H1 (cell line): ENCODE results near the gene OAS3. TPM values are rescaled to one million over a fixed set of nuclear protein-coding genes. Genes with fewer than 3 reads are reported as not detected.
"Not testable (repeated sequence)": the region's sequence is repeated elsewhere in the genome, so short reads cannot be mapped to it uniquely, and the experiment has no call there.

Experiments used
- CTCF ChIA-PET: fragments of 300-600 bp; sonication (Branson Sonifier 250); formaldehyde crosslinking; loops from one replicate; lab custom pipeline; 2021; ENCODE audit not compliant: partially characterized antibody; lab: Charles Lee
- POLR2A ChIA-PET: fragments of 300-600 bp; sonication (Branson Sonifier 250); formaldehyde crosslinking; loops from one replicate; lab custom pipeline; 2021; ENCODE audit warnings: inconsistent platforms; ENCODE audit not compliant: partially characterized antibody; lab: Charles Lee
- DNase-seq, 2 experiments: peaks; one replicate each; pipeline versions ENCODE4 v3.0.0 to v3.0.0-alpha.2; 2010 to 2022; ENCODE audit warnings: low spot score in 2 of 2, low read depth in 1 of 2, mixed read lengths in 1 of 2
- FAIRE-seq: peaks from 2 replicates; lab custom pipeline; 2011; peaks lifted over from hg19 to GRCh38; lab: Jason Lieb, UNC
- H2AFZ ChIP-seq: 2 replicates; pipeline ENCODE4 v1.8.1; 2012; ENCODE audit warnings: low read length, inconsistent platforms
- H2AK5ac ChIP-seq: 2 replicates; pipeline ENCODE4 v1.6.1; 2013; ENCODE audit warnings: low read depth, low read length
- H2BK120ac ChIP-seq: replicated peaks from 2 replicates; pipeline ENCODE3; 2013; ENCODE audit warnings: low read depth, low read length, inconsistent platforms
- H2BK12ac ChIP-seq: 2 replicates; pipeline ENCODE4 v1.6.1; 2013; ENCODE audit warnings: low read depth, low read length
- H2BK15ac ChIP-seq: 2 replicates; pipeline ENCODE4 v1.6.1; 2013; ENCODE audit warnings: low read length
- H2BK20ac ChIP-seq: 2 replicates; pipeline ENCODE4 v1.6.1; 2013; ENCODE audit warnings: low read length
- H2BK5ac ChIP-seq: 2 replicates; pipeline ENCODE4 v1.6.1; 2013; ENCODE audit warnings: low read depth, low read length
- H3K14ac ChIP-seq: 2 replicates; pipeline ENCODE4 v1.6.1; 2013; ENCODE audit warnings: inconsistent platforms; ENCODE audit not compliant: insufficient read length
- H3K18ac ChIP-seq: 2 replicates; pipeline ENCODE4 v1.6.1; 2013; ENCODE audit warnings: low read length; ENCODE audit errors: extremely low read depth
- H3K23ac ChIP-seq: 2 replicates; pipeline ENCODE4 v1.6.1; 2013; ENCODE audit warnings: inconsistent platforms; ENCODE audit not compliant: insufficient read length
- H3K23me2 ChIP-seq: 2 replicates; pipeline ENCODE4 v1.6.1; 2013; ENCODE audit warnings: low read depth, low read length
- H3K27ac ChIP-seq: 2 replicates; pipeline ENCODE4 v1.6.1; 2011; ENCODE audit warnings: low read depth, low read length, inconsistent platforms
- H3K27me3 ChIP-seq, 4 experiments: replicated peaks in 1 of 4; 1 replicate in 1 of 4; 2 replicates in 3 of 4; pipeline versions ENCODE4 v1.6.1 to v1.8.1; 2011 to 2013; ENCODE audit warnings: low read length in 3 of 4, mild to moderate bottlenecking in 3 of 4, inconsistent platforms in 2 of 4, mixed read lengths in 2 of 4, moderate library complexity in 1 of 4; ENCODE audit not compliant: control insufficient read depth in 3 of 4, insufficient read depth in 3 of 4; ENCODE audit errors: extremely low read depth in 1 of 4
- H3K36me3 ChIP-seq, 4 experiments: 2 replicates each; pipeline versions ENCODE4 v1.6.1 to v1.8.1; 2011 to 2013; ENCODE audit warnings: mild to moderate bottlenecking in 4 of 4, low read length in 3 of 4, moderate library complexity in 2 of 4, control low read depth in 1 of 4, inconsistent platforms in 1 of 4; ENCODE audit not compliant: insufficient read depth in 4 of 4, control insufficient read depth in 2 of 4
- H3K4ac ChIP-seq: replicated peaks from 2 replicates; pipeline ENCODE3; 2013; ENCODE audit warnings: low read length, low read depth, mixed read lengths, inconsistent platforms; ENCODE audit not compliant: insufficient read length
- H3K4me1 ChIP-seq, 4 experiments: replicated peaks in 1 of 4; 1 replicate in 1 of 4; 2 replicates in 3 of 4; pipeline versions ENCODE4 v1.6.1 to v1.8.1; 2011 to 2013; ENCODE audit warnings: low read length in 3 of 4, inconsistent platforms in 2 of 4, mixed read lengths in 1 of 4; ENCODE audit not compliant: insufficient read depth in 4 of 4, control insufficient read depth in 3 of 4
- H3K4me2 ChIP-seq, 2 experiments: 2 replicates each; pipeline versions ENCODE4 v1.6.1 to v1.8.1; 2011 to 2013; ENCODE audit warnings: low read depth in 2 of 2, low read length in 2 of 2, control low read depth in 1 of 2, inconsistent platforms in 1 of 2, mild to moderate bottlenecking in 1 of 2; ENCODE audit not compliant: insufficient read depth in 1 of 2
- H3K4me3 ChIP-seq, 4 experiments: fragments of 200-600, 300-600 bp in 1 of 4; sonication (generic), shearing (Covaris generic), sonication (Bioruptor Twin) in 1 of 4; 2 replicates each; pipeline versions ENCODE4 v1.5.1 to v1.8.1; 2011 to 2016; ENCODE audit warnings: low read length in 4 of 4, low read depth in 3 of 4, control low read depth in 2 of 4, inconsistent platforms in 2 of 4, mild to moderate bottlenecking in 2 of 4, mixed read lengths in 1 of 4, moderate library complexity in 1 of 4; ENCODE audit not compliant: insufficient read depth in 2 of 4; ENCODE audit errors: extremely low read depth in 1 of 4
- H3K56ac ChIP-seq: replicated peaks from 2 replicates; pipeline ENCODE3; 2013; ENCODE audit warnings: low read depth, mild to moderate bottlenecking, mixed read lengths, low read length, inconsistent platforms; ENCODE audit not compliant: insufficient read length
- H3K79me1 ChIP-seq: 2 replicates; pipeline ENCODE4 v1.6.1; 2013; ENCODE audit warnings: low read depth, low read length, control low read depth
- H3K79me2 ChIP-seq, 2 experiments: 2 replicates each; pipeline versions ENCODE4 v1.6.1 to v1.8.1; 2012 to 2013; ENCODE audit warnings: low read length in 2 of 2, mild to moderate bottlenecking in 2 of 2, inconsistent platforms in 1 of 2; ENCODE audit not compliant: insufficient read depth in 2 of 2, control insufficient read depth in 1 of 2
- H3K9ac ChIP-seq, 4 experiments: replicated peaks in 1 of 4; 1 replicate in 1 of 4; 2 replicates in 3 of 4; pipeline versions ENCODE4 v1.6.1 to v1.8.1; 2011 to 2013; ENCODE audit warnings: low read depth in 3 of 4, low read length in 3 of 4, control low read depth in 2 of 4, mild to moderate bottlenecking in 2 of 4, moderate library complexity in 2 of 4, inconsistent platforms in 1 of 4; ENCODE audit errors: extremely low read depth in 1 of 4
- H3K9me3 ChIP-seq, 2 experiments: 2 replicates each; pipeline versions ENCODE4 v1.6.1 to v1.8.1; 2012 to 2013; ENCODE audit warnings: mild to moderate bottlenecking in 2 of 2, moderate library complexity in 2 of 2, control low read depth in 1 of 2, inconsistent platforms in 1 of 2, low read depth in 1 of 2, low read length in 1 of 2, mixed read lengths in 1 of 2; ENCODE audit not compliant: insufficient read depth in 2 of 2
- H4K20me1 ChIP-seq, 2 experiments: replicated peaks in 1 of 2; 2 replicates each; pipeline versions ENCODE3 to v1.8.1; 2011 to 2013; ENCODE audit warnings: inconsistent platforms in 2 of 2, low read length in 2 of 2, mild to moderate bottlenecking in 1 of 2; ENCODE audit not compliant: insufficient read depth in 2 of 2, control insufficient read depth in 1 of 2
- H4K5ac ChIP-seq: 2 replicates; pipeline ENCODE4 v1.6.1; 2013; ENCODE audit warnings: low read length, low read depth, mixed read lengths, inconsistent platforms; ENCODE audit not compliant: insufficient read length
- H4K8ac ChIP-seq: 2 replicates; pipeline ENCODE4 v1.8.0; 2013; ENCODE audit warnings: mild to moderate bottlenecking, moderate library complexity, low read length, inconsistent platforms; ENCODE audit not compliant: insufficient read depth; ENCODE audit errors: extremely low read depth
- H4K91ac ChIP-seq: replicated peaks from 2 replicates; pipeline ENCODE3; 2013; ENCODE audit warnings: low read length, mixed read lengths, inconsistent platforms; ENCODE audit not compliant: insufficient read length
- WGBS, 2 experiments: shearing (Covaris generic) in 1 of 2; methylation state at CpG; one replicate each; pipeline versions ENCODE4 v1.1.6 to v1.1.7; 2013 to 2015; ENCODE audit warnings: low lambda C conversion rate in 2 of 2, mixed read lengths in 2 of 2, inconsistent platforms in 1 of 2, low coverage in 1 of 2, missing lambda C conversion rate in 1 of 2; ENCODE audit not compliant: insufficient replicate concordance in 2 of 2, insufficient coverage in 1 of 2, insufficient read length in 1 of 2; ENCODE audit errors: extremely low coverage in 1 of 2, missing lambda C conversion rate in 1 of 2; 5-methylcytosine and 5-hydroxymethylcytosine counted together
- polyA plus RNA-seq, 7 experiments: library from polyadenylated mRNA; depleted of rRNA in 3 of 7; stranded (reverse) in 5 of 7; unstranded in 2 of 7; fragments of >200 nt in 5 of 7; fragments of 200-250 nt in 2 of 7; gene quantifications; 1 replicate in 5 of 7; 2 replicates in 1 of 7; 4 replicates in 1 of 7; pipeline versions ENCODE4 v1.2.1 to v1.2.3, GENCODE V29; 2011 to 2013; ENCODE audit warnings: missing spikeins in 2 of 7, mixed read lengths in 2 of 7
- total RNA-seq: library from RNA; stranded (reverse); fragmentation: NEBNext Ultra II Directional; extraction: Animal tissue kit (Norgen Biotek cat#: 25700); gene quantifications from 2 replicates; pipeline ENCODE4 v1.2.1, GENCODE V29; 2021

Gene OAS3
- total and polyA plus RNA-seq, 2 of the 8 experiments (the other 6 are each of a cell fraction or from before 2014, with no cell fraction given): 0.73 to 3.7 TPM

GRCh38 chr12:112957125-112957524, 18.9 kb downstream of the OAS3 start:
- not testable (repeated sequence) for H2BK12ac ChIP-seq, H3K23ac ChIP-seq, DNase-seq

More at GRCh38 chr12:112957125-112957524, 18.9 kb downstream of the OAS3 start:
- POLR2A ChIA-PET, H2AK5ac ChIP-seq, H3K27me3 ChIP-seq, H2AFZ ChIP-seq, H2BK15ac ChIP-seq, H3K23me2 ChIP-seq, H4K91ac ChIP-seq, H2BK20ac ChIP-seq, H3K56ac ChIP-seq, H2BK120ac ChIP-seq, H3K4ac ChIP-seq, H3K14ac ChIP-seq, H3K79me1 ChIP-seq, H4K20me1 ChIP-seq, H3K4me2 ChIP-seq, H4K8ac ChIP-seq, H3K4me1 ChIP-seq, FAIRE-seq, CTCF ChIA-PET, H3K27ac ChIP-seq, H3K79me2 ChIP-seq, H3K9ac ChIP-seq, H2BK5ac ChIP-seq, H3K18ac ChIP-seq, H3K4me3 ChIP-seq, H3K36me3 ChIP-seq, H4K5ac ChIP-seq: not testable (repeated sequence)
- WGBS, 2 experiments: 87% methylated on average over 4 of the region's 4 CpGs; no CpG with 5 or more reads in 1 of the 2 experiments
- H3K9me3 ChIP-seq: peaks cover 10 to 19% of the 10 kb centered on the region in 2 experiments
